HCT116 (cell line): ENCODE results near the gene DDI2. TPM values are rescaled to one million over a fixed set of nuclear protein-coding genes. Genes with fewer than 3 reads are reported as not detected.

ENCODE experiments used
- ATAC-seq: fragments of 200-7000 bp; cut with Tn5 transposase; 2 replicates; pipeline ENCODE4 v1.9.1; 2020; ENCODE audit warnings: mild to moderate bottlenecking, moderate library complexity
- BruUV-seq: library from RNA; stranded (reverse); fragments of 400-500 nt; replicated peaks from 2 replicates; lab custom pipeline; 2021; lab: Mats Ljungman, UMichigan
- CTCF ChIA-PET: fragments of 300-600 bp; sonication (Branson Sonifier 250); formaldehyde crosslinking; loops from one replicate; lab custom pipeline; 2021; ENCODE audit warnings: antibody characterized with exemption; lab: Charles Lee
- POLR2A ChIA-PET: fragments of 300-600, 350-600 bp; sonication (Branson Sonifier 250); formaldehyde crosslinking; loops from one replicate; lab custom pipeline; 2021; ENCODE audit warnings: antibody characterized with exemption; lab: Charles Lee
- RAD21 ChIA-PET, 2 experiments: fragments of 300-600 bp; sonication (Branson Sonifier 250); formaldehyde crosslinking; loops; one replicate each; lab custom pipeline; 2023; ENCODE audit warnings: low total read pairs in 2 of 2; ENCODE audit not compliant: uncharacterized antibody in 2 of 2, unreplicated experiment in 2 of 2, low non-redundant PET in 1 of 2; lab: Charles Lee
- DNase-seq: peaks from one replicate; pipeline ENCODE4 v3.0.0-alpha.2; 2010; ENCODE audit warnings: low read depth, low spot score
- H2AFZ ChIP-seq: fragments of 200-600 bp; shearing (Covaris generic), sonication (generic); 2 replicates; pipeline ENCODE4 v1.6.1; 2017; ENCODE audit warnings: low read depth, mixed run types, mixed read lengths, antibody characterized with exemption, low read length; ENCODE audit not compliant: poor library complexity, severe bottlenecking
- H3K27ac ChIP-seq: 2 replicates; pipeline ENCODE4 v1.5.1; 2012; ENCODE audit warnings: low read depth, low read length
- H3K27me3 ChIP-seq: fragments of 200-600 bp; sonication (generic); 2 replicates; pipeline ENCODE4 v1.6.1; 2016; ENCODE audit warnings: mixed run types, low read length, mixed read lengths; ENCODE audit not compliant: insufficient read depth
- H3K36me3 ChIP-seq, 2 experiments: fragments of 200-500 bp in 1 of 2; fragments of 200-600 bp in 1 of 2; sonication (Bioruptor generic) in 1 of 2; sonication (generic) in 1 of 2; 2 replicates each; pipeline versions ENCODE4 v1.5.1 to v1.6.1; 2014 to 2016; ENCODE audit warnings: low read length in 2 of 2, inconsistent platforms in 1 of 2, mixed read lengths in 1 of 2, mixed run types in 1 of 2; ENCODE audit not compliant: insufficient read depth in 2 of 2, control insufficient read depth in 1 of 2
- H3K4me1 ChIP-seq, 2 experiments: fragments of 200-600 bp in 1 of 2; sonication (generic) in 1 of 2; 2 replicates each; pipeline versions ENCODE4 v1.5.1 to v1.6.1; 2012 to 2017; ENCODE audit warnings: low read length in 2 of 2, inconsistent platforms in 1 of 2, mild to moderate bottlenecking in 1 of 2, mixed read lengths in 1 of 2, mixed run types in 1 of 2, moderate library complexity in 1 of 2; ENCODE audit not compliant: insufficient read depth in 2 of 2, control insufficient read depth in 1 of 2
- H3K4me2 ChIP-seq: fragments of 200-600 bp; sonication (generic); 2 replicates; pipeline ENCODE4 v1.6.1; 2017; ENCODE audit warnings: mixed run types, low read length, mixed read lengths
- H3K4me3 ChIP-seq, 2 experiments: fragments of 200-600 bp in 1 of 2; sonication (generic) in 1 of 2; replicated peaks in 1 of 2; 2 replicates each; pipeline ENCODE4 v1.5.1; 2011 to 2016; ENCODE audit warnings: low read length in 2 of 2, control low read depth in 1 of 2, low read depth in 1 of 2, mild to moderate bottlenecking in 1 of 2, mixed read lengths in 1 of 2, mixed run types in 1 of 2
- H3K79me2 ChIP-seq: fragments of 200-600 bp; sonication (generic); 2 replicates; pipeline ENCODE4 v1.6.1; 2017; ENCODE audit warnings: mild to moderate bottlenecking, mixed run types, low read length, moderate library complexity, mixed read lengths; ENCODE audit not compliant: insufficient read depth
- H3K9ac ChIP-seq: fragments of 200-600 bp; sonication (generic); 2 replicates; pipeline ENCODE4 v1.6.1; 2016; ENCODE audit warnings: low read length, mixed read lengths
- H3K9me2 ChIP-seq: fragments of 200-600 bp; sonication (generic), shearing (Covaris generic); 2 replicates; pipeline ENCODE4 v1.6.1; 2017; ENCODE audit warnings: mixed run types, mild to moderate bottlenecking, moderate library complexity; ENCODE audit not compliant: insufficient read depth
- H3K9me3 ChIP-seq, 2 experiments: fragments of 200-500 bp in 1 of 2; fragments of 200-600 bp in 1 of 2; sonication (Bioruptor generic) in 1 of 2; sonication (generic) in 1 of 2; 2 replicates each; pipeline ENCODE4 v1.6.1; 2014 to 2017; ENCODE audit warnings: low read length in 2 of 2, mixed read lengths in 2 of 2, inconsistent platforms in 1 of 2, low read depth in 1 of 2, mild to moderate bottlenecking in 1 of 2, mixed run types in 1 of 2, moderate library complexity in 1 of 2; ENCODE audit not compliant: control insufficient read depth in 1 of 2, insufficient read depth in 1 of 2
- H4K20me1 ChIP-seq: fragments of 200-600 bp; sonication (generic), shearing (Covaris generic); 2 replicates; pipeline ENCODE4 v1.6.1; 2017; ENCODE audit warnings: mixed run types, mild to moderate bottlenecking, moderate library complexity; ENCODE audit not compliant: insufficient read depth
- CBX3 ChIP-seq: IDR thresholded peaks from 2 replicates; pipeline ENCODE4 v1.6.1; 2012; ENCODE audit warnings: low read depth
- CEBPB ChIP-seq: IDR thresholded peaks from 2 replicates; pipeline ENCODE4 v1.6.1; 2012; ENCODE audit warnings: low read depth
- EZH2phosphoT487 ChIP-seq: fragments of 200-600 bp; IDR thresholded peaks from 2 replicates; pipeline ENCODE4 v1.6.1; 2018; ENCODE audit warnings: antibody characterized with exemption, borderline replicate concordance
- FOSL1 ChIP-seq: IDR thresholded peaks from 2 replicates; pipeline ENCODE4 v1.6.1; 2012; ENCODE audit warnings: low read depth
- JUND ChIP-seq: IDR thresholded peaks from 2 replicates; pipeline ENCODE4 v1.6.1; 2012
- POLR2A ChIP-seq: IDR thresholded peaks from 2 replicates; pipeline ENCODE4 v1.7.0; 2011; ENCODE audit warnings: borderline replicate concordance; ENCODE audit not compliant: insufficient read depth, insufficient read length; ENCODE audit errors: extremely low read depth
- SP1 ChIP-seq: IDR thresholded peaks from 2 replicates; pipeline ENCODE4 v1.6.1; 2012; ENCODE audit warnings: low read depth
- SRF ChIP-seq: IDR thresholded peaks from 2 replicates; pipeline ENCODE4 v1.6.1; 2012; ENCODE audit warnings: low read depth
- TCF7L2 ChIP-seq: IDR thresholded peaks from 2 replicates; pipeline ENCODE4 v1.7.0; 2011; ENCODE audit warnings: borderline replicate concordance, inconsistent platforms; ENCODE audit not compliant: insufficient read depth, insufficient read length; ENCODE audit errors: extremely low read depth
- YY1 ChIP-seq: IDR thresholded peaks from 2 replicates; pipeline ENCODE4 v1.6.1; 2011; ENCODE audit warnings: low read length, low read depth, moderate library complexity, mild to moderate bottlenecking; ENCODE audit not compliant: insufficient replicate concordance; ENCODE audit errors: extremely low read depth
- ZFX ChIP-seq: fragments of 450-650 bp; IDR thresholded peaks from 2 replicates; pipeline ENCODE4 v1.6.1; 2017
- intact Hi-C: fragments of 100-400 bp; cut with micrococcal nuclease; formaldehyde crosslinking; loops from 2 replicates; pipeline ENCODE4 v1.10.0; 2022
- total RNA-seq: library from RNA; stranded (reverse); gene quantifications from one replicate; pipeline ENCODE4 v1.2.1, GENCODE V29; 2021; ENCODE audit not compliant: unreplicated experiment
- TF ChIP-seq, protein P1 (sequence below): IDR thresholded peaks from 2 replicates; pipeline ENCODE4 v1.6.1; 2012
- TF ChIP-seq, protein P2 (sequence below): IDR thresholded peaks from 2 replicates; pipeline ENCODE4 v1.6.1; 2012; ENCODE audit warnings: low read depth

Gene DDI2
- total RNA-seq, 1 experiment from 2014 or later, result 26.3 TPM

DNA sequence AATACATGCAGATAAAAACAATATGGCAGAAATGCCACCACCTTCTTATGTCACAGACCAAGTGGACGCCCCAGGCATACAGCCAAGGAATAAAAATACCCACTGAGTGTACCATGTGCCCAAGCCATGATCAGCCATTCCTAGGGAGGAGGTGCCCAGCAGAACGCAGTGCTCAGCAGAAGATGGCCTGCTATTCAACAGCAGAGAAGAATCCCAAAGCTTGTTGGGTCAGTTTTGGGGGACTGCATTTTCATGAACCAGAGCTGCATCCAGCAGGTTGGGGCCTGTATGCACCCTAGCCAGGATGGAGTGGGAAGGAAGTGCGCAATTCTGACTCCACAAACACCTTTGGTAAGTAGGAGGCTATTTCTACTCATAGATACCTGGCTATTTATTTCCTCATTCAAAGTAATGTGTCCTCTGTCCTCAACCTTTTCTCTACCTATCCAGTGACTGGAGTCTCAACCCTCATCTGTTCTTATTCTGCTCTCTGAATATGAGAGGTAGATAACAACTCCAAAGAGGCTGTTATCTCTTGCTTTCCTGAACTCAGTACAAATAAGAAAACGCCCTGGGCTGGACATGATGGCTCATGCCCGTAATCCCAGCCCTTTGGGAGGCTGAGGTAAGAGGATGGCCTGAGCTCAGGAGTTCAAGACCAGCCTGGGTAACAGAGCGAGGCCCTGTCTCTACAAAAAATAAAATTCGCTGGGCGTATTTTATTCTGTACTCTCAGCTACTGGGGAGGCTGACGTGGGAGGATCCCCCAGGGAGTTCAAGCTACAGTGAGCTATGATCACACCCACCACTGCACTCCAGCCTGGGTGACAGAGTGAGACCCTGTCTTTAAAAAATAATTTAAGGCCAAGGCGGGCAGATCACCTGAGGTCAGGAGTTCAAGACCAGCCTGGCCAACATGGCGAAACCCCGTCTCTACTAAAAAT lies 64.4 kb downstream of the DDI2 start:
- H3K27ac ChIP-seq, result no peak overlapping the region
- ChIA-PET RAD21 (no interaction called here), POLR2A (no interaction called here), CTCF (no interaction called here)
- BruUV-seq, result no TSS peak
- TF ChIP-seq CBX3 (no peak), POLR2A (no peak), ZFX (no peak), YY1 (no peak), EZH2phosphoT487 (no peak), TCF7L2 (no peak), FOSL1 (no peak), SP1 (no peak), SRF (no peak), CEBPB (no peak), JUND (no peak)
- TF ChIP-seq, protein P1, sequence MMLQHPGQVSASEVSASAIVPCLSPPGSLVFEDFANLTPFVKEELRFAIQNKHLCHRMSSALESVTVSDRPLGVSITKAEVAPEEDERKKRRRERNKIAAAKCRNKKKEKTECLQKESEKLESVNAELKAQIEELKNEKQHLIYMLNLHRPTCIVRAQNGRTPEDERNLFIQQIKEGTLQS, result no peak
- TF ChIP-seq, protein P2, sequence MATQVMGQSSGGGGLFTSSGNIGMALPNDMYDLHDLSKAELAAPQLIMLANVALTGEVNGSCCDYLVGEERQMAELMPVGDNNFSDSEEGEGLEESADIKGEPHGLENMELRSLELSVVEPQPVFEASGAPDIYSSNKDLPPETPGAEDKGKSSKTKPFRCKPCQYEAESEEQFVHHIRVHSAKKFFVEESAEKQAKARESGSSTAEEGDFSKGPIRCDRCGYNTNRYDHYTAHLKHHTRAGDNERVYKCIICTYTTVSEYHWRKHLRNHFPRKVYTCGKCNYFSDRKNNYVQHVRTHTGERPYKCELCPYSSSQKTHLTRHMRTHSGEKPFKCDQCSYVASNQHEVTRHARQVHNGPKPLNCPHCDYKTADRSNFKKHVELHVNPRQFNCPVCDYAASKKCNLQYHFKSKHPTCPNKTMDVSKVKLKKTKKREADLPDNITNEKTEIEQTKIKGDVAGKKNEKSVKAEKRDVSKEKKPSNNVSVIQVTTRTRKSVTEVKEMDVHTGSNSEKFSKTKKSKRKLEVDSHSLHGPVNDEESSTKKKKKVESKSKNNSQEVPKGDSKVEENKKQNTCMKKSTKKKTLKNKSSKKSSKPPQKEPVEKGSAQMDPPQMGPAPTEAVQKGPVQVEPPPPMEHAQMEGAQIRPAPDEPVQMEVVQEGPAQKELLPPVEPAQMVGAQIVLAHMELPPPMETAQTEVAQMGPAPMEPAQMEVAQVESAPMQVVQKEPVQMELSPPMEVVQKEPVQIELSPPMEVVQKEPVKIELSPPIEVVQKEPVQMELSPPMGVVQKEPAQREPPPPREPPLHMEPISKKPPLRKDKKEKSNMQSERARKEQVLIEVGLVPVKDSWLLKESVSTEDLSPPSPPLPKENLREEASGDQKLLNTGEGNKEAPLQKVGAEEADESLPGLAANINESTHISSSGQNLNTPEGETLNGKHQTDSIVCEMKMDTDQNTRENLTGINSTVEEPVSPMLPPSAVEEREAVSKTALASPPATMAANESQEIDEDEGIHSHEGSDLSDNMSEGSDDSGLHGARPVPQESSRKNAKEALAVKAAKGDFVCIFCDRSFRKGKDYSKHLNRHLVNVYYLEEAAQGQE, result no peak
- H3K4me3 ChIP-seq, result no peak overlapping the region
- H3K36me3 ChIP-seq, result no peaks in the 10 kb centered on the region
- DNase-seq (no peak), ATAC-seq (no peak)
- no peak overlapping the region for H3K4me2 ChIP-seq
- H3K9me2 ChIP-seq, result no peaks in the 10 kb centered on the region
- intact Hi-C loops, result no loop called here
- H3K79me2 ChIP-seq, result peaks cover 20% of the 10 kb centered on the region
- no peaks in the 10 kb centered on the region for H4K20me1 ChIP-seq
- H3K9ac ChIP-seq, result no peak overlapping the region
- H3K27me3 ChIP-seq, result no peaks in the 10 kb centered on the region
- H3K9me3 ChIP-seq, result no peaks in the 10 kb centered on the region
- H2AFZ ChIP-seq, result no peak overlapping the region
- peaks cover 11 to 58% of the 10 kb centered on the region in 2 experiments for H3K4me1 ChIP-seq
